SKM-1 treated with dmso at 0.1 percent for 144 hours (cell line): ENCODE data around the gene PCDHA13.
"Not testable (repeated sequence)": the region's sequence is repeated elsewhere in the genome, so short reads cannot be mapped to it uniquely, and the experiment has no call there.

Source experiments
- DNase-seq: peaks from one replicate; lab custom pipeline; 2025; ENCODE audit not compliant: unreplicated experiment; lab: John Stamatoyannopoulos, UW

The PCDHA13 gene, protein sequence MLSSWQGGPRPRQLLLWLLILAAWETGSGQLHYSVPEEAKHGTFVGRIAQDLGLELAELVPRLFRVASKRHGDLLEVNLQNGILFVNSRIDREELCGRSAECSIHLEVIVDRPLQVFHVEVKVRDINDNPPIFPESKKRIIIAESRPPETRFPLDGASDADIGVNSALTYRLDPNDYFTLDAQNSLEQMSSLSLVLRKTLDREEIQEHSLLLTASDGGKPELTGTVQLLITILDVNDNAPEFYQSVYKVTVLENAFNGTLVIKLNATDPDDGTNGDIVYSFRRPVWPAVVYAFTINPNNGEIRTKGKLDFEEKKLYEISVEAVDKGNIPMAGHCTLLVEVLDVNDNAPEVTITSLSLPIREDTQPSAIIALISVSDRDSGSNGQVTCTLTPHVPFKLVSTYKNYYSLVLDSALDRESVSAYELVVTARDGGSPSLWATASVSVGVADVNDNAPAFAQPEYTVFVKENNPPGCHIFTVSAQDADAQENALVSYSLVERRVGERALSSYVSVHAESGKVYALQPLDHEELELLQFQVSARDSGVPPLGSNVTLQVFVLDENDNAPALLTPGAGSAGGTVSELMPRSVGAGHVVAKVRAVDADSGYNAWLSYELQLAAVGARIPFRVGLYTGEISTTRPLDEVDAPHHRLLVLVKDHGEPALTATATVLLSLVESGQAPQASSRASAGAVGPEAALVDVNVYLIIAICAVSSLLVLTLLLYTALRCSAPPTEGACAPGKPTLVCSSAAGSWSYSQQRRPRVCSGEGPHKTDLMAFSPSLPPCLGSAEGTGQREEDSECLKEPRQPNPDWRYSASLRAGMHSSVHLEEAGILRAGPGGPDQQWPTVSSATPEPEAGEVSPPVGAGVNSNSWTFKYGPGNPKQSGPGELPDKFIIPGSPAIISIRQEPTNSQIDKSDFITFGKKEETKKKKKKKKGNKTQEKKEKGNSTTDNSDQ

DNA sequence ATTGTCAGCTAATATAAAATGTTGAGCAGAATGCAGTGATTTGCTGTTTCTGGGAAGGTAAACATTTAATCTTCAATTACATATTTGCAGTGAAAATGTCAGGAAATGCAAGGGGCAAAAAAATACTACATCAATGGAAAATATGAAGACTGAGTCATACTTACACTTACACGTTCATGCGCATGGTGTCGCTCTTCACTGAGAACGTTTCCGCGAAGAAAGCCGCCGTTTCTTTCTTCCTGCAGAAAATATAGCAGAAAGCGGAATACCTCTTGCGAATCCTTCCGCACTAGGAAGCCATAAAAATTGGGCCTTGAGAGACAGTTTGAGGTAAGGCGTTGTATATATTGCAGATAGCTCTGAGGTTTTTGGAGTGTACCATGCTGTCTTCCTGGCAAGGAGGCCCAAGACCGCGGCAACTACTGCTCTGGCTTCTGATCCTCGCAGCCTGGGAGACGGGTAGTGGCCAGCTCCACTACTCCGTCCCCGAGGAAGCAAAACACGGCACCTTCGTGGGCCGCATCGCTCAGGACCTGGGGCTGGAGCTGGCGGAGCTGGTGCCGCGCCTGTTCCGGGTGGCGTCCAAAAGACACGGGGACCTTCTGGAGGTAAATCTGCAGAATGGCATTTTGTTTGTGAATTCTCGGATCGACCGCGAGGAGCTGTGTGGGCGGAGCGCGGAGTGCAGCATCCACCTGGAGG is at the start of gene PCDHA13:
Gene PCDHA13 (plus strand): TSS at position 236 of the 702 bp plus-strand sequence. CDS start 145 bp downstream, at position 381.
- no peak for DNase-seq

DNA sequence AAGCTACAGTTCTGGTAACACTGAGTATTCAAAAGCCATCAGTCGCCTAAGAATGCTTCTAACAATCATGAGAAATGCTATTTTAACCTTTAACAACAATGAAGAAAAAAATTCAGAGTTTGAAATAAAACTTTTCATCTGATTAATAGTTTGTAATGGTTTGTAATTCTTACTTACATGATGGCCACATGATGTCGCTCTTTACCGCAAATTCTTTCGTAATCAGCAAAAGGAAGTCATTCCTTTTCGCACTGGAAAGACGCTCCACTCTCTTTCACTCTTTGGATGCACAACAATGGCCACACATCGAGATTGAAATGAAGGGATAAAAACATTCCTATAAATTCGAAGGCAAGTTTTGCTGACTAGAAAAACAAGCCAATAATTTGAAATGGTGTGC is 47.9 kb upstream of the PCDHA13 start, which contains the start of gene PCDHA7:
Gene PCDHA7 (plus strand): TSS at position 277 of the 400 bp plus-strand sequence. CDS start 115 bp downstream, at position 392.
- no peak for DNase-seq

DNA sequence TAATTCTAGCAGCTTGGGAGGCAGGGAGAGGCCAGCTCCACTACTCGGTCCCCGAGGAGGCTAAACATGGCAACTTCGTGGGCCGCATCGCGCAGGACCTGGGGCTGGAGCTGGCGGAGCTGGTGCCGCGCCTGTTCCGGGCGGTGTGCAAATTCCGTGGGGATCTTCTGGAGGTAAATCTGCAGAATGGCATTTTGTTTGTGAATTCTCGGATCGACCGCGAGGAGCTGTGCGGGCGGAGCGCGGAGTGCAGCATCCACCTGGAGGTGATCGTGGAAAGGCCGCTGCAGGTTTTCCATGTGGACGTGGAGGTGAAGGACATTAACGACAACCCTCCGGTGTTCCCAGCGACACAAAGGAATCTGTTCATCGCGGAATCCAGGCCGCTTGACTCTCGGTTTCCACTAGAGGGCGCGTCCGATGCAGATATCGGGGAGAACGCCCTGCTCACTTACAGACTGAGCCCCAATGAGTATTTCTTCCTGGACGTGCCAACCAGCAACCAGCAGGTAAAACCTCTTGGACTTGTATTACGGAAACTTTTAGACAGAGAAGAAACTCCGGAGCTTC is 47.4 kb upstream of the PCDHA13 start:
- not testable (repeated sequence) for DNase-seq

DNA sequence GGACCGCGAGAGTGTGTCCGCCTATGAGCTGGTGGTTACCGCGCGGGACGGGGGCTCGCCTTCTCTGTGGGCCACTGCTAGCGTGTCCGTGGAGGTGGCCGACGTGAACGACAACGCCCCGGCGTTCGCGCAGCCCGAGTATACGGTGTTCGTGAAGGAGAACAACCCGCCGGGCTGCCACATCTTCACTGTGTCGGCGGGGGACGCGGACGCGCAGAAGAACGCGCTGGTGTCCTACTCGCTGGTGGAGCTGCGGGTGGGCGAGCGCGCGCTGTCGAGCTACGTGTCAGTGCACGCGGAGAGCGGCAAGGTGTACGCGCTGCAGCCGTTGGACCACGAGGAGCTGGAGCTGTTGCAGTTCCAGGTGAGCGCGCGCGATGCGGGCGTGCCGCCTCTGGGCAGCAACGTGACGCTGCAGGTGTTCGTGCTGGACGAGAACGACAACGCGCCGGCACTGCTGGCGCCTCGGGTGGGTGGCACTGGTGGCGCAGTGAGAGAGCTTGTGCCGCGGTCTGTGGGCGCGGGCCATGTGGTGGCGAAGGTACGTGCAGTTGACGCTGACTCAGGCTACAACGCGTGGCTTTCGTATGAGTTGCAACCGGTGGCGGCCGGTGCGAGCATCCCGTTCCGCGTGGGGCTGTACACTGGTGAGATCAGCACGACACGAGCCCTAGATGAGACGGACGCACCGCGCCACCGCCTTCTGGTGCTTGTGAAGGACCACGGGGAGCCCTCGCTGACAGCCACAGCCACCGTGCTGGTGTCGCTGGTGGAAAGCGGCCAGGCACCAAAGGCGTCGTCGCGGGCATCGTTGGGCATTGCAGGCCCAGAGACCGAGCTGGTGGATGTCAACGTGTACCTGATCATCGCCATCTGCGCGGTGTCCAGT is 46.1 kb upstream of the PCDHA13 start:
- no peak for DNase-seq

DNA sequence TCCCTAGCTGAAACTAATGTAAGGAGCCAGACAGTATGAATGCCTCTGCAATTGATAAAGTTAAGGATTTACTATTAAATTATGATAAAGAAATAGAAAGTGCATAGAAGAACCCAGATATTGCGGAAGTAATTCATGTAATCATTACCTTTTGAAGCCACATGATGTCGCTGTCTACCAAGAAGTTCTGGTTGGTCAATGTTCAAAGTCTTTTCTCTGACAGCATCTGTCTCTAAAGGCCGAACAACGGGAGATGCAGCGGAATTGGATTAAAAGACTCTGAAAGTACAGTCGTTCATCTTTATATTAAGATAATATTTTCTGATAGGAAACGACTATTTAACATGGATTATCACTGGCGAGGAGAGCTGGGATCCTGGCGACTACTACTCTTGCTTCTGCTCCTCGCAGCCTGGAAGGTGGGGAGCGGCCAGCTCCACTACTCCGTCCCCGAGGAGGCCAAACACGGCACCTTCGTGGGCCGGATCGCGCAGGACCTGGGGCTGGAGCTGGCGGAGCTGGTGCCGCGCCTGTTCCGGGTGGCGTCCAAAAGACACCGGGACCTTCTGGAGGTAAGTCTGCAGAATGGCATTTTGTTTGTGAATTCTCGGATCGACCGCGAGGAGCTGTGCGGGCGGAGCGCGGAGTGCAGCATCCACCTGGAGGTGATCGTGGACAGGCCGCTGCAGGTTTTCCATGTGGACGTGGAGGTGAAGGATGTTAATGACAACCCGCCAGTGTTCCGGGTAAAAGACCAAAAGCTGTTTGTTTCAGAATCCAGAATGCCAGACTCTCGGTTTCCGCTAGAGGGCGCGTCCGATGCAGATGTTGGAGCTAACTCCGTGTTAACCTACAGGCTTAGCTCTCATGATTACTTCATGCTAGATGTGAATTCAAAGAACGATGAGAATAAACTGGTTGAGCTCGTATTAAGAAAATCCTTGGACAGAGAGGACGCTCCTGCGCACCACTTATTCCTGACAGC is 40.7 kb upstream of the PCDHA13 start, which contains the start of gene PCDHA8:
Gene PCDHA8 (plus strand): TSS at position 210 of the 985 bp plus-strand sequence. CDS start 135 bp downstream, at position 345.
- peak; percentile 12 for DNase-seq

DNA sequence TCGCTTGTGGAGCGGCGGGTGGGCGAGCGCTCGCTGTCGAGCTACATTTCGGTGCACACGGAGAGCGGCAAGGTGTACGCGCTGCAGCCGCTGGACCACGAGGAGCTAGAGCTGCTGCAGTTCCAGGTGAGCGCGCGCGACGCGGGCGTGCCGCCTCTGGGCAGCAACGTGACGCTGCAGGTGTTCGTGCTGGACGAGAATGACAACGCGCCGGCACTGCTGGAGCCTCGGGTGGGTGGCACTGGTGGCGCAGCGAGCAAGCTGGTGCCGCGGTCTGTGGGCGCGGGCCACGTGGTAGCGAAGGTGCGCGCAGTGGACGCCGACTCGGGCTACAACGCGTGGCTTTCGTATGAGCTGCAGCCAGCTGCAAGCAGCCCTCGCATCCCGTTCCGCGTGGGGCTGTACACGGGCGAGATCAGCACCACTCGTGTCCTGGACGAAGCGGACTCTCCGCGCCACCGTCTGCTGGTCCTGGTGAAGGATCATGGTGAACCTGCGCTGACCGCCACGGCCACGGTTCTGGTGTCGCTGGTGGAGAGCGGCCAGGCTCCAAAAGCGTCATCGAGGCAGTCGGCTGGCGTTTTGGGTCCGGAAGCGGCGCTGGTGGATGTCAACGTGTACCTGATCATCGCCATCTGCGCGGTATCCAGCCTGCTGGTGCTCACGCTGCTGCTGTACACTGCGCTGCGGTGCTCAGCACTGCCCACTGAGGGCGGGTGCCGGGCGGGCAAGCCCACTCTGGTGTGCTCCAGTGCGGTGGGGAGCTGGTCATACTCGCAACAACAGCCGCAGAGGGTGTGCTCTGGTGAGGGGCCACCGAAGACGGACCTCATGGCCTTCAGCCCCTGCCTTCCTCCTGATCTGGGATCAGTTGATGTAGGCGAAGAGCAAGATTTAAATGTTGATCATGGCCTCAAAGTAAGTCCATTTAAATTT is 38.9 kb upstream of the PCDHA13 start:
- DNase-seq = no peak

DNA sequence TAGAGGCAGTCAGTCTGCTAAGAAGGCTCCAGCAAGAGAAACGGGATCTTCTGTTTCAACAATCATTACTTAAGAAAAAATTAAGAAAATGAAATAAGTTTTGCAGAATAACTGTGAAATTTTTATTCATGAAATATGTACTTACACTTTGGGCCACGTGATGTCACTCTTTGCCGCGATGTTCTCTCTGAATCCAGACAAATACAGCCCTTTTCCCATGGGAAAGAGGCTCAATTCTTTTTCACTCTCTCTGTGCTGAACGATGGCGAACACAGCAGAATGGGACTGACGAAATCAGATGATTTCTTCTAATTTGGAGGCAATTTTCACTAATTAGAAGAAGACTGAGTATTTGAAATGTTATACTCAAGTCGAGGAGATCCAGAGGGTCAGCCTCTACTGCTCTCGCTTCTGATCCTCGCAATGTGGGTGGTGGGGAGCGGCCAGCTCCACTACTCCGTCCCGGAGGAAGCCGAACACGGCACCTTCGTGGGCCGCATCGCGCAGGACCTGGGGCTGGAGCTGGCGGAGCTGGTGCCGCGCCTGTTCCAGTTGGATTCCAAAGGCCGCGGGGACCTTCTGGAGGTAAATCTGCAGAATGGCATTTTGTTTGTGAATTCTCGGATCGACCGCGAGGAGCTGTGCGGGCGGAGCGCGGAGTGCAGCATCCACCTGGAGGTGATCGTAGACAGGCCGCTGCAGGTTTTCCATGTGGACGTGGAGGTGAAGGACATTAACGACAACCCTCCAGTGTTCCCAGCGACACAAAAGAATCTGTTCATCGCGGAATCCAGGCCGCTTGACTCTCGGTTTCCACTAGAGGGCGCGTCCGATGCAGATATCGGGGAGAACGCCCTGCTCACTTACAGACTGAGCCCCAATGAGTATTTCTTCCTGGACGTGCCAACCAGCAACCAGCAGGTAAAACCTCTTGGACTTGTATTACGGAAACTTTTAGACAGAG is 33.5 kb upstream of the PCDHA13 start, which contains the start of gene PCDHA9:
Gene PCDHA9 (plus strand): TSS at position 244 of the 964 bp plus-strand sequence. CDS start 114 bp downstream, at position 358.
- DNase-seq = not testable (repeated sequence)

DNA sequence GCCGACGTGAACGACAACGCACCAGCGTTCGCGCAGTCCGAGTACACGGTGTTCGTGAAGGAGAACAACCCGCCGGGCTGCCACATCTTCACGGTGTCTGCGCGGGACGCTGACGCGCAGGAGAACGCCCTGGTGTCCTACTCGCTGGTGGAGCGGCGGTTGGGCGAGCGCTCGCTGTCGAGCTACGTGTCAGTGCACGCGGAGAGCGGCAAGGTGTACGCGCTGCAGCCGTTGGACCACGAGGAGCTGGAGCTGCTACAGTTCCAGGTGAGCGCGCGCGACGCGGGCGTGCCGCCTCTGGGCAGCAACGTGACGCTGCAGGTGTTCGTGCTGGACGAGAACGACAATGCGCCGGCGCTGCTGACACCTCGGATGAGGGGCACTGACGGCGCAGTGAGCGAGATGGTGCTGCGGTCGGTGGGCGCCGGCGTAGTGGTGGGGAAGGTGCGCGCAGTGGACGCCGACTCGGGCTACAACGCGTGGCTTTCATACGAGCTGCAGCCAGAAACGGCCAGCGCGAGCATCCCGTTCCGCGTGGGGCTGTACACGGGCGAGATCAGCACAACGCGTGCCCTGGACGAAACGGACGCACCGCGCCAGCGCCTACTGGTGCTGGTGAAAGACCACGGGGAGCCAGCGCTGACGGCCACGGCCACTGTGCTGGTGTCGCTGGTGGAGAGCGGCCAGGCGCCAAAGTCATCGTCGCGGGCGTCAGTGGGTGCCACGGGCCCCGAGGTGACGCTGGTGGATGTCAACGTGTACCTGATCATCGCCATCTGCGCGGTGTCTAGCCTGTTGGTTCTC is 31.9 kb upstream of the PCDHA13 start:
- not testable (repeated sequence) for DNase-seq

DNA sequence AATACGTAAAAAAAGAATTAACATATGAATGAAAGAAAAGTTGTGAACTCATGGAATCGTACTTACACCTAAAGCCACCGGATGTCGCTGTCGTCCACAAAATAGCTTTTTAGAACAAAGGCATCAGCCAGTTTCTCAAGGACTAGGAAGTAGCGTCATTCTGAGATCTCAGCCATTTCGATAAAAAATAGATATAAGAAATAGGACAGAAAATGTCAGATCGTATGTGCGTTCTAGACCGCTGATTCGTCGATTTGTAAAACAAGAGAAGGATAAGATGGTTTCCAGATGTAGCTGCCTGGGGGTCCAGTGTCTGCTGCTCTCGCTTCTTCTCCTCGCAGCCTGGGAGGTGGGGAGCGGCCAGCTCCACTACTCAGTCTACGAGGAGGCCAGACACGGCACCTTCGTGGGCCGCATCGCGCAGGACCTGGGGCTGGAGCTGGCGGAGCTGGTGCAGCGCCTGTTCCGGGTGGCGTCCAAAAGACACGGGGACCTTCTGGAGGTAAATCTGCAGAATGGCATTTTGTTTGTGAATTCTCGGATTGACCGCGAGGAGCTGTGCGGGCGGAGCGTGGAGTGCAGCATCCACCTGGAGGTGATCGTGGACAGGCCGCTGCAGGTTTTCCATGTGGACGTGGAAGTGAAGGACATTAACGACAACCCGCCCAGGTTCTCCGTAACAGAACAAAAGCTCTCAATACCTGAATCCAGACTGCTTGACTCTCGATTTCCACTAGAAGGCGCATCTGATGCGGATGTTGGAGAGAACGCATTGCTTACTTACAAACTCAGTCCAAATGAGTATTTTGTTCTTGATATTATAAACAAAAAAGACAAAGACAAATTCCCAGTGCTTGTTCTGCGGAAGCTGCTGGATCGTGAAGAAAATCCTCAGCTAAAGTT is 25.9 kb upstream of the PCDHA13 start, which contains the start of gene PCDHA10:
Gene PCDHA10 (plus strand): TSS at position 126 of the 903 bp plus-strand sequence. CDS start 152 bp downstream, at position 278.
- no peak for DNase-seq

DNA sequence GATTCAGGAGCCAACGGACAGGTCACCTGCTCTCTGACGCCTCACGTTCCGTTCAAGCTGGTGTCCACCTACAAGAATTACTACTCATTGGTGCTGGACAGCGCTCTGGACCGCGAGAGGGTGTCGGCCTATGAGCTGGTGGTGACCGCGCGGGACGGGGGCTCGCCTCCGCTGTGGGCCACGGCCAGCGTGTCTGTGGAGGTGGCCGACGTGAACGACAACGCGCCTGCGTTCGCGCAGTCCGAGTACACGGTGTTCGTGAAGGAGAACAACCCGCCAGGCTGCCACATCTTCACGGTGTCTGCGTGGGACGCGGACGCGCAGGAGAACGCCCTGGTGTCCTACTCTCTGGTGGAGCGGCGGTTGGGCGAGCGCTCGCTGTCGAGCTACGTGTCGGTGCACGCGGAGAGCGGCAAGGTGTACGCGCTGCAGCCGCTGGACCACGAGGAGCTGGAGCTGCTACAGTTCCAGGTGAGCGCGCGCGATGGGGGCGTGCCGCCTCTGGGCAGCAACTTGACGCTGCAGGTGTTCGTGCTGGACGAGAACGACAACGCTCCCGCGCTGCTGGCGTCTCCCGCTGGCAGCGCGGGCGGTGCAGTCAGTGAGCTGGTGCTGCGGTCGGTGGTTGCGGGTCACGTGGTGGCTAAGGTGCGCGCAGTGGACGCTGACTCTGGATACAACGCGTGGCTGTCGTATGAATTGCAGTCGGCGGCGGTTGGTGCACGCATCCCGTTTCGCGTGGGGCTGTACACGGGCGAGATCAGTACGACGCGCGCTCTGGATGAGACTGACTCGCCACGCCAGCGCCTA is 24.5 kb upstream of the PCDHA13 start:
- no peak for DNase-seq

DNA sequence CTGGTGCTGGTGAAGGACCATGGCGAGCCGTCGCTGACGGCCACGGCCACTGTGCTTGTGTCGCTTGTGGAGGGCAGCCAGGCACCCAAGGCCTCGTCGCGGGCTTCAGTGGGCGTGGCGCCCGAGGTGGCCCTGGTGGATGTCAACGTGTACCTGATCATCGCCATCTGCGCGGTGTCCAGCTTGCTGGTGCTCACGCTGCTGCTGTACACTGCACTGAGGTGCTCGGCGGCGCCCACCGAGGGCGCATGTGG is 24.0 kb upstream of the PCDHA13 start:
- no peak for DNase-seq

DNA sequence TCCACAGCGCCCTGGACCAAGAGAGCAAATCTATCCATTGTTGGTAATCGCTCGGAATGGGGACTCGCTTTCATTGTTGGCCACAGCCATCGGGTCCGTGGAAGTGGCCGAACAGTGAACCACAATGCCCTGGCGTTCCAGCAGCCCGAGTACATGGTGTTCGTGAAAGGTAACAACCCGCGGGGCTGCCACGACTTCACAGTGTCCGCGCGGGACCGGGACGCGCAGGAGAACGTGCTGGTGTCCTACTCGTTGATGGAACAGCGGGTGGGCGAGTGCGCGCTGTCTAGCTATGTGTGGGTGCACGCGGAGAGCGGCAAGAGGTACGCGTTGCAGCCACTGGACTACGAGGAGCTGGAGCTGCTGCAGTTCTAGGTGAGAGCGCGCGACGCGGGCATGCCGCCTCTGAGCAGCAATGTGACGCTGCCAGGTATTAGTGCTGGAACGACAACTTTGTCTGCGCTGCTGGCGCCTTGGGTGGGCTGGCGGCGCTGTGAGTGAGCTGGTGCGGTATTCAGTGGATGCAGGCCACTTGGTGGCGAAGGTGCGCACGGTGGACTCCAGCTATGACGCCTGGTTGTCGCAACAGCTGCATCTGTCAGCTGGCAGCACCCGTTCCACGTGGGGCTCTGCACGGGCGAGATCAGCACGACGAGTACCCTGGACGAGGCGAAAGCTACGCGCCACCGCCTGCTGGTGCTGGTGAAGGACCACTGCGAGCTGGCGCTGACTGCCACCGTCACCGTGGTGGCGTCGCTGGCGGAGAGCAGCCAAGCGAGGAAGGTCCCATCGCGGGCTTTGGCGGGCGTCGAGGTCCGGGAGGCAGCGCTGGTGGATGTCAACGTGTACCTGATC is 19.3 kb upstream of the PCDHA13 start:
- no peak for DNase-seq
